K562 (cell line): Measurements from ENCODE around the gene PCDHGB2. TPM values are rescaled to one million over a fixed set of nuclear protein-coding genes. Genes with fewer than 3 reads are reported as not detected.

Experiments
- CBX3 ChIP-seq, 2 experiments: IDR thresholded peaks; 1 replicate in 1 of 2; 2 replicates in 1 of 2; pipeline ENCODE4 v1.6.1; 2012; ENCODE audit warnings: inconsistent platforms in 2 of 2, low read length in 2 of 2, borderline replicate concordance in 1 of 2, control low read depth in 1 of 2
- CBX8 ChIP-seq: fragments of 200-600 bp; sonication (generic); IDR thresholded peaks from 2 replicates; pipeline ENCODE4 v1.6.1; 2012; ENCODE audit warnings: borderline replicate concordance, mixed run types, low read depth, mild to moderate bottlenecking, moderate library complexity, mixed read lengths, low read length, control low read depth, inconsistent platforms; ENCODE audit not compliant: poor library complexity, severe bottlenecking; ENCODE audit errors: extremely low read depth
- CC2D1A ChIP-seq: fragments of 450-650 bp; IDR thresholded peaks from 2 replicates; pipeline ENCODE4 v1.6.1; 2017; ENCODE audit warnings: mild to moderate bottlenecking
- CTCF ChIP-seq, 3 experiments: IDR thresholded peaks in 2 of 3; conservative IDR thresholded peaks in 1 of 3; 2 replicates each; pipeline ENCODE4 v1.5.1; 2011 to 2012; ENCODE audit warnings: low read length in 3 of 3, mild to moderate bottlenecking in 3 of 3, control low read depth in 2 of 3, improper control_type of control experiment in 1 of 3, inconsistent platforms in 1 of 3, low read depth in 1 of 3, mixed read lengths in 1 of 3, moderate library complexity in 1 of 3; ENCODE audit not compliant: insufficient read depth in 2 of 3
- CTCFL ChIP-seq: IDR thresholded peaks from 2 replicates; pipeline ENCODE4 v1.6.1; 2011; ENCODE audit warnings: borderline replicate concordance, low read depth, mild to moderate bottlenecking, moderate library complexity, low read length; ENCODE audit not compliant: insufficient read depth, poor library complexity, severe bottlenecking
- DIDO1 ChIP-seq: fragments of 450-650 bp; IDR thresholded peaks from 2 replicates; pipeline ENCODE4 v1.6.1; 2016; ENCODE audit warnings: low read depth, missing biosample characterization, missing genetic modification characterization
- EP300 ChIP-seq: IDR thresholded peaks from 2 replicates; pipeline ENCODE4 v1.6.1; 2012; ENCODE audit warnings: low read length, improper control_type of control experiment
- FOS ChIP-seq: IDR thresholded peaks from 3 replicates; pipeline ENCODE4 v1.6.1; 2011; ENCODE audit not compliant: insufficient read length; ENCODE audit errors: extremely low read depth
- IFI16 ChIP-seq: fragments of 250-450 bp; sonication (Bioruptor Pico); IDR thresholded peaks from 2 replicates; pipeline ENCODE4 v2.1.2; 2022; ENCODE audit warnings: mild to moderate bottlenecking, inconsistent platforms
- TSC22D4 ChIP-seq: fragments of 450-650 bp; IDR thresholded peaks from 2 replicates; pipeline ENCODE4 v1.6.1; 2016; ENCODE audit warnings: missing genetic modification characterization, missing biosample characterization, control low read depth
- ZBTB12 ChIP-seq: fragments of 250-450 bp; sonication (Bioruptor Pico); IDR thresholded peaks from 2 replicates; pipeline ENCODE4 v1.4.0; 2020
- ZNF280A ChIP-seq: fragments of 450-650 bp; IDR thresholded peaks from 2 replicates; pipeline ENCODE4 v1.6.1; 2018; ENCODE audit warnings: mild to moderate bottlenecking, low read depth; ENCODE audit not compliant: partially characterized antibody
- ZNF780A ChIP-seq: fragments of 250-450 bp; sonication (Bioruptor Pico); IDR thresholded peaks from 2 replicates; pipeline ENCODE4 v1.5.0; 2021; ENCODE audit warnings: mild to moderate bottlenecking
- polyA plus RNA-seq, 8 experiments: library from polyadenylated mRNA; depleted of rRNA in 4 of 8; stranded (reverse) in 5 of 8; unstranded in 3 of 8; fragments of >200 nt; fragmentation: Nextera tagmentation in 2 of 8; fragmentation: Illumina TruSeq in 1 of 8; extraction: Ambion mirVana in 2 of 8; extraction: Trizol in 1 of 8; gene quantifications; 2 replicates each; pipeline versions ENCODE4 v1.2.1 to v1.2.3, GENCODE V29; 2011 to 2014; ENCODE audit warnings: inconsistent platforms in 1 of 8, missing spikeins in 1 of 8
- total RNA-seq, 7 experiments: library from RNA; depleted of rRNA in 6 of 7; stranded (reverse); fragments of >200 nt in 6 of 7; fragmentation: Illumina TruSeq in 2 of 7; extraction: Trizol in 2 of 7; gene quantifications; 2 replicates each; pipeline versions ENCODE4 v1.2.1 to v1.2.3, GENCODE V29; 2011 to 2021; ENCODE audit warnings: low replicate concordance in 1 of 7

The PCDHGB2 gene
- total and polyA plus RNA-seq, 9 of the 15 experiments (the other 6 are each of a cell fraction or from before 2014, with no cell fraction given): 0.06 to 0.54 (median 0.29) TPM; not detected in 1

- TF ChIP-seq FOS: no peak
- TF ChIP-seq TSC22D4 (tag): no peak
- TF ChIP-seq EP300: no peak
- TF ChIP-seq CTCFL: no peak
- no peak for TF ChIP-seq CBX8
- no peak for TF ChIP-seq CC2D1A
- TF ChIP-seq ZBTB12 (CRISPR knock-in tag): no peak
- TF ChIP-seq CBX3 (IDR thresholded peaks at IDR 0.05; ENCODE audit: borderline replicate concordance in 1 of 2, low read length in 2 of 2): 0 out of 3 replicates have a peak, but pooled peaks of 1 of the 2 experiments have one; percentile 17
- no peak for TF ChIP-seq ZNF780A (CRISPR knock-in tag)
- peak; percentile 73 to 84 (median 81) for TF ChIP-seq CTCF (IDR thresholded peaks at IDR 0.05 in 2 of 3, conservative IDR thresholded peaks at IDR 0.05 in 1 of 3; ENCODE audit: insufficient read depth in 2 of 3, low read depth in 1 of 3, low read length in 3 of 3)
- no peak for TF ChIP-seq IFI16 (CRISPR knock-in tag)
- TF ChIP-seq ZNF280A: no peak
- no peak for TF ChIP-seq DIDO1 (tag)
Observed at GRCh38 chr5:141349917-141350619, 9.7 kb upstream of the PCDHGB2 start, which contains the start of gene PCDHGB1 (continued).
